ENCODE results near the gene OS9. TPM values are rescaled to one million over a fixed set of nuclear protein-coding genes. Genes with fewer than 3 reads are reported as not detected.
"Not testable (repeated sequence)": the region's sequence is repeated elsewhere in the genome, so short reads cannot be mapped to it uniquely, and the experiment has no call there.

Gene OS9
- total and polyA plus RNA-seq, 4 donors, result 140 to 261 (median 190) TPM

- no peak overlapping the region for H3K4me3 ChIP-seq (ENCODE audit: low read depth, low read length)
- no peaks in the 10 kb centered on the region for H3K27me3 ChIP-seq (ENCODE audit: control insufficient read depth, insufficient read depth, low read length)
- 29% methylated on average over 3 of the region's 3 CpGs for WGBS (ENCODE audit: insufficient coverage)
- H3K27ac ChIP-seq (ENCODE audit: low read depth, low read length), result no peak overlapping the region
- peak in 1 of 6 donors; percentile 8 for DNase-seq (ENCODE audit: low read depth in 4 of 6, low spot score in 6 of 6)
- peaks cover 36% of the 10 kb centered on the region for H3K36me3 ChIP-seq (ENCODE audit: control insufficient read depth, insufficient read depth, low read length)
- H3K9me3 ChIP-seq (ENCODE audit: control insufficient read depth, insufficient read depth, low read length), result no peaks in the 10 kb centered on the region
- H3K4me1 ChIP-seq (ENCODE audit: control insufficient read depth, insufficient read depth, low read length), result peaks cover 3% of the 10 kb centered on the region
Measured at GRCh38 chr12:57712701-57713100, 18.8 kb downstream of the OS9 start.

DNA sequence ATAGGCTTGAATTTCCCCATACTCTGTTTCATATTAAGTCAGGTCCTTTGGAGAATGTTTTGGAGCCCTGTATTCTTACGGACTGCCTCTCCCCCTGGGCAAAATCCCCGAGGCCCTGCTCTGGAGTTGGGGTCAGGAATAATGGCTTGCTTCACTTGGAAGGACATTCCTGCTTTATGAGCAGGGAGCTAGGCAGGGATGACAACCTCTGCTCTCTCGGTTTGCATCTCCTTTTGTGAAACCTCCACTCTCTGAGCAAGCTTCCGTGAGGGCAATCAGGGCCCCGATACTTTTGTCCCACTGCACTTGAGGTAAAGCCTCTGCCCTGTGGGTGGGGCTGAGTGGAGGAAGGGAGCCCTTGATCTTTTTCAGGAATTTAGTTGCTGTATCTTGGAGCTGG lies 19.3 kb downstream of the OS9 start:
- WGBS (ENCODE audit: insufficient coverage), result 38% methylated on average over 3 of the region's 5 CpGs
- no peak overlapping the region for H3K27ac ChIP-seq (ENCODE audit: low read depth, low read length)
- no peak overlapping the region for H3K4me3 ChIP-seq (ENCODE audit: low read depth, low read length)
- H3K4me1 ChIP-seq (ENCODE audit: control insufficient read depth, insufficient read depth, low read length), result peaks cover 3% of the 10 kb centered on the region
- H3K9me3 ChIP-seq (ENCODE audit: control insufficient read depth, insufficient read depth, low read length), result no peaks in the 10 kb centered on the region
- H3K27me3 ChIP-seq (ENCODE audit: control insufficient read depth, insufficient read depth, low read length), result no peaks in the 10 kb centered on the region
- H3K36me3 ChIP-seq (ENCODE audit: control insufficient read depth, insufficient read depth, low read length), result peaks cover 38% of the 10 kb centered on the region
- DNase-seq (ENCODE audit: low read depth in 4 of 6, low spot score in 6 of 6), result no peak

DNA sequence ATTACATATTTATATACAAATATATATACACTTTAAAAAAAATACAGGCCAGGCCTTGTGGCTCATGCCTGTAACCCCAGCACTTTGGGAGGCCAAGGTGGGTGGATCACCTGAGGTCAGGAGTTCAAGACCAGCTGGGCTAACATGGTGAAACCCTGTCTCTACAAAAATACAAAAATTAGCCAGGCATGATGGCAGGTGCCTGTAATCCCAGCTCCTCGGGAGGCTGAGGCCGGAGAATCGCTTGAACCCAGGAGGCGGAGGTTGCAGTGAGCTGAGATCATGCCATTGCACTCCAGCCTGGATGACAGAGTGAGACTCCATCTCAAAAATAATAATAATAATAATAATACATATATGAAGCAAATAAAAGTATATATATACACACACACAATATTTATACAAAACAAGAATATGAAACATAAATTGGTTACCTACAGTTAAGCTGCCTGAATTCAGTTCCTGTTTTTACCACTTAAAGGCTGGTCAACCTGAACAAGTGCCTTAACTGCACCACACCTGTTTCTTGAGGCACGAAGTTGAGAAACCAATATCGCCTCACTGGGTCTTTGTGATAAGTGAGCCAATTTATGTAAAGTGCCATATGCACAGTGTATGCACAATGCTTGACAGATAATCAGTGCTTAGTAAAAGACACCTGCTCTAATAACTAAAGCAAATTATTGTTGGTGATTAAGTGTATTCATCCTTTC lies 21.3 kb downstream of the OS9 start:
- H3K4me3 ChIP-seq (ENCODE audit: low read depth, low read length); H3K4me1 ChIP-seq (ENCODE audit: control insufficient read depth, insufficient read depth, low read length); H3K9me3 ChIP-seq (ENCODE audit: control insufficient read depth, insufficient read depth, low read length); H3K27ac ChIP-seq (ENCODE audit: low read depth, low read length); H3K27me3 ChIP-seq (ENCODE audit: control insufficient read depth, insufficient read depth, low read length); DNase-seq (ENCODE audit: low read depth in 4 of 6, low spot score in 6 of 6): not testable (repeated sequence)
- WGBS (ENCODE audit: insufficient coverage), result 100% methylated on average over 1 of the region's 6 CpGs
- peaks cover 57% of the 10 kb centered on the region for H3K36me3 ChIP-seq (ENCODE audit: control insufficient read depth, insufficient read depth, low read length)

DNA sequence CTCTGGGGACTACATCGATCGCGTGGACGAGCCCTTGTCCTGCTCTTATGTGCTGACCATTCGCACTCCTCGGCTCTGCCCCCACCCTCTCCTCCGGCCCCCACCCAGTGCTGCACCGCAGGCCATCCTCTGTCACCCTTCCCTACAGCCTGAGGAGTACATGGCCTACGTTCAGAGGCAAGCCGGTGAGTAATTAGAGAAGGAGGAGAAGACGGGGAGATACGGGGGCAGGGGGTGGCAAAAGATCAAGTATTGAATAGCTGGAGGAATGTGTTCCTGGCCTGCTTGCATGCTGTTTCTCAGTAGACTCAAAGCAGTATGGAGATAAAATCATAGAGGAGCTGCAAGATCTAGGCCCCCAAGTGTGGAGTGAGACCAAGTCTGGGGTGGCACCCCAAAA lies 21.9 kb downstream of the OS9 start:
- no peaks in the 10 kb centered on the region for H3K9me3 ChIP-seq (ENCODE audit: control insufficient read depth, insufficient read depth, low read length)
- H3K36me3 ChIP-seq (ENCODE audit: control insufficient read depth, insufficient read depth, low read length), result peaks cover 63% of the 10 kb centered on the region

DNA sequence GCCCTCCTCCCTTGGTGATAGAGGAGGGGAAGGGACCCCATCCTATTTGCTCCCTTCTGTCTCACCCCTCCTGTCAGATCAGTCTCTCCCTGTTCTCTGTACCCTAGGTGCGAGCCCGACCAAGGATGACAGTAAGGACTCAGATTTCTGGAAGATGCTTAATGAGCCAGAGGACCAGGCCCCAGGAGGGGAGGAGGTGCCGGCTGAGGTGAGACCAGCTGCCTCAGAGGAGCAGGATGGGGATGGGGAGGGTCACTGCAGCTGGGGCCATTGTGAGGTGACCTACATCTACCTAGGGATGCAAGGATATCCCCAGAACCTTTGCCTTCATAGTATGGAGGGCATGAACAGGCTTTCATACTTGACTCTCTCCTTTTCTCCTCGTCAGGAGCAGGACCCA lies 22.4 kb downstream of the OS9 start:
- 94% methylated on average over 2 of the region's 4 CpGs for WGBS (ENCODE audit: insufficient coverage)
- DNase-seq (ENCODE audit: low read depth in 4 of 6, low spot score in 6 of 6), result no peak
- no peak overlapping the region for H3K4me3 ChIP-seq (ENCODE audit: low read depth, low read length)

More for the DNA sequence above, 21.9 kb downstream of the OS9 start:
- no peak overlapping the region for H3K4me3 ChIP-seq (ENCODE audit: low read depth, low read length)
- DNase-seq (ENCODE audit: low read depth in 4 of 6, low spot score in 6 of 6), result no peak
- no peak overlapping the region for H3K27ac ChIP-seq (ENCODE audit: low read depth, low read length)
- no peaks in the 10 kb centered on the region for H3K27me3 ChIP-seq (ENCODE audit: control insufficient read depth, insufficient read depth, low read length)
- peaks cover 3% of the 10 kb centered on the region for H3K4me1 ChIP-seq (ENCODE audit: control insufficient read depth, insufficient read depth, low read length)
- WGBS (ENCODE audit: insufficient coverage), result 94% methylated on average over 7 of the region's 12 CpGs

DNA sequence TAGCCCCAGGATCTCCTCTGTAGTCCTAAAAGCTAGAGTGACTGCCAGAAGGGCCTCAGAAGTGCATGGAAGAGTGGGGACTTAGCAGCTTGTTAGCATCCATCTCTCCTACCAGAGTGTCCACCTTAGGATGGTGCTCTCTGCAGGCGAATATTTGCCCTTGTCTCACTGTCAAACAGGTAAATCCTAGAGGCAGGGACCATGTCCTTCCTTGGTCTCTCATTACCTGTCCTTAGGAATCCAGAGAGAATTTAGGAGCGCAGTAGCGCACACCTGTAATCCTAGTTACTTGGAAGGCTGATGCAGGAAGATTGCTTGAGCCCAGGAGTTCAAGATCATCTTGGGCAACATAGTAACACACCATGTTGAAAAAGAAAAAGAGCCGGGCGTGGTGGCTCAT lies 23.2 kb downstream of the OS9 start:
- peaks cover 3% of the 10 kb centered on the region for H3K4me1 ChIP-seq (ENCODE audit: control insufficient read depth, insufficient read depth, low read length)
- no peaks in the 10 kb centered on the region for H3K9me3 ChIP-seq (ENCODE audit: control insufficient read depth, insufficient read depth, low read length)
- peaks cover 76% of the 10 kb centered on the region for H3K36me3 ChIP-seq (ENCODE audit: control insufficient read depth, insufficient read depth, low read length)
- H3K4me3 ChIP-seq (ENCODE audit: low read depth, low read length), result no peak overlapping the region
- no peaks in the 10 kb centered on the region for H3K27me3 ChIP-seq (ENCODE audit: control insufficient read depth, insufficient read depth, low read length)
- no peak overlapping the region for H3K27ac ChIP-seq (ENCODE audit: low read depth, low read length)
- 100% methylated on average over 1 of the region's 5 CpGs for WGBS (ENCODE audit: insufficient coverage)
- DNase-seq (ENCODE audit: low read depth in 4 of 6, low spot score in 6 of 6), result no peak

More for the DNA sequence above, 22.4 kb downstream of the OS9 start:
- Histone ChIP-seq H3K27me3 (ENCODE audit: control insufficient read depth, insufficient read depth, low read length) (no peaks in the 10 kb centered on the region), H3K9me3 (ENCODE audit: control insufficient read depth, insufficient read depth, low read length) (no peaks in the 10 kb centered on the region), H3K27ac (ENCODE audit: low read depth, low read length) (no peak overlapping the region), H3K36me3 (ENCODE audit: control insufficient read depth, insufficient read depth, low read length) (peaks cover 68% of the 10 kb centered on the region), H3K4me1 (ENCODE audit: control insufficient read depth, insufficient read depth, low read length) (peaks cover 3% of the 10 kb centered on the region)

DNA sequence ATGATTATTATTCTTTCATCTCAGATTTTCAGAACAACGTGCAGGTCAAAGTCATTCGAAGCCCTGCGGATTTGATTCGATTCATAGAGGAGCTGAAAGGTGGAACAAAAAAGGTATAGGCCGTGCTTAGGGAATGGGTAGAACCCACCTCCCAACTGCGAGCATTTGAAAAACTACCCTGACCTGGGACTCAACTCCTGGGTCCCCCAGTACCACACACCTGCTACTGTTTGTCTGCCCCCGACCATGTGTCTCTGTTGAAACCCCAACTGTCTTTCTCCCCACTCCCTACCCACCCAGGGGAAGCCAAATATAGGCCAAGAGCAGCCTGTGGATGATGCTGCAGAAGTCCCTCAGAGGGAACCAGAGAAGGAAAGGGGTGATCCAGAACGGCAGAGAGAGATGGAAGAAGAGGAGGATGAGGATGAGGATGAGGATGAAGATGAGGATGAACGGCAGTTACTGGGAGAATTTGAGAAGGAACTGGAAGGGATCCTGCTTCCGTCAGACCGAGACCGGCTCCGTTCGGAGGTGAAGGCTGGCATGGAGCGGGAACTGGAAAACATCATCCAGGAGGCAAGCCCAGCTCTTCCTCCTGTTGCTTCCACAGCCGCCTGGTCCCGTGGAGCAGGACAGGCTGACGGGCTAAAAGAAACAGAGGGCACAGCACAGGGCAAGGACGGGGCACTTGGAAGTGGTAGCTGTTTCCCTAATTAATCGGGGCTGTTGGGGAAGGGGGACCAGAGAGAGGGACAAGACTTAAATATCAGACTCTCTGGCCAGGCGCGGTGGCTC lies 24.1 kb downstream of the OS9 start:
- no peaks in the 10 kb centered on the region for H3K27me3 ChIP-seq (ENCODE audit: control insufficient read depth, insufficient read depth, low read length)
- no peaks in the 10 kb centered on the region for H3K9me3 ChIP-seq (ENCODE audit: control insufficient read depth, insufficient read depth, low read length)
- no peak for DNase-seq (ENCODE audit: low read depth in 4 of 6, low spot score in 6 of 6)
- H3K27ac ChIP-seq (ENCODE audit: low read depth, low read length), result no peak overlapping the region
- H3K36me3 ChIP-seq (ENCODE audit: control insufficient read depth, insufficient read depth, low read length), result peaks cover 76% of the 10 kb centered on the region
- H3K4me1 ChIP-seq (ENCODE audit: control insufficient read depth, insufficient read depth, low read length), result peaks cover 3% of the 10 kb centered on the region
- WGBS (ENCODE audit: insufficient coverage), result 96% methylated on average over 15 of the region's 22 CpGs
- H3K4me3 ChIP-seq (ENCODE audit: low read depth, low read length), result no peak overlapping the region

DNA sequence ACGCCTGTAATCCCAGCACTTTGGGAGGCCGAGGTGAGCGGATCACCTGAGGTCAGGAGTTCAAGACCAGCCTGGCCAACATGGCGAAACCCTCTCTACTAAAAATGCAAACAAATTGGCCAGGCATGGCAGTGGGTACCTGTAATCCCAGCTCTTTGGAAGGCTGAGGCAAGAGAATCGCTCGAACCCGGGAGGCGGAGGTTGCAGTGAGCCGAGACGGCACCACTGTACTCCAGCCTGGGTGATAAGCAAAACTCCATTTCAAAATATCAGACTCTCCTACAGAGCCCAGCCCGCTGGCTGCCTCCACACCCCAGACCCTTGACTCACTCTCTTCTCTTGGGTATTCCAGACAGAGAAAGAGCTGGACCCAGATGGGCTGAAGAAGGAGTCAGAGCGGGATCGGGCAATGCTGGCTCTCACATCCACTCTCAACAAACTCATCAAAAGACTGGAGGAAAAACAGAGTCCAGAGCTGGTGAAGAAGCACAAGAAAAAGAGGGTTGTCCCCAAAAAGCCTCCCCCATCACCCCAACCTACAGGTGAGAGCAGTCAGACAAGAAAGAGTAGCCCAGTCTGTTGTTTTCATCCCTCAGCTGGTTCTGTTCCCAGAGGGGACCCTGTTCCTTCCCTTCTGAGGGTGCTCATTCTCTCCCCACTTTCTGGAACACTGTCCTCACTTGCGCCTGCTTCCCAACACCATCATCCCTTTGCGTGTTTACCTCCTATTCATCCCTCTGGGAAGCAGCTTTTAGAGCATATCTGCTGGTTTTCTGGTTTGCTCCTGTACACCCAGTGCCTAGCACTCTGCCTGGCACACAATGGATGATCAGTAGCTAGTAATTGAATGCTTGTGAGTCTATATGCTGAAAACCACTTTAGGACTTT lies 25.0 kb downstream of the OS9 start:
- no peak for DNase-seq (ENCODE audit: low read depth in 4 of 6, low spot score in 6 of 6)
- Histone ChIP-seq H3K4me3 (ENCODE audit: low read depth, low read length) (no peak overlapping the region), H3K27ac (ENCODE audit: low read depth, low read length) (no peak overlapping the region), H3K27me3 (ENCODE audit: control insufficient read depth, insufficient read depth, low read length) (no peaks in the 10 kb centered on the region), H3K36me3 (ENCODE audit: control insufficient read depth, insufficient read depth, low read length) (peaks cover 71% of the 10 kb centered on the region), H3K4me1 (ENCODE audit: control insufficient read depth, insufficient read depth, low read length) (no peaks in the 10 kb centered on the region), H3K9me3 (ENCODE audit: control insufficient read depth, insufficient read depth, low read length) (no peaks in the 10 kb centered on the region)
- over 99% methylated on average over 12 of the region's 15 CpGs for WGBS (ENCODE audit: insufficient coverage)

DNA sequence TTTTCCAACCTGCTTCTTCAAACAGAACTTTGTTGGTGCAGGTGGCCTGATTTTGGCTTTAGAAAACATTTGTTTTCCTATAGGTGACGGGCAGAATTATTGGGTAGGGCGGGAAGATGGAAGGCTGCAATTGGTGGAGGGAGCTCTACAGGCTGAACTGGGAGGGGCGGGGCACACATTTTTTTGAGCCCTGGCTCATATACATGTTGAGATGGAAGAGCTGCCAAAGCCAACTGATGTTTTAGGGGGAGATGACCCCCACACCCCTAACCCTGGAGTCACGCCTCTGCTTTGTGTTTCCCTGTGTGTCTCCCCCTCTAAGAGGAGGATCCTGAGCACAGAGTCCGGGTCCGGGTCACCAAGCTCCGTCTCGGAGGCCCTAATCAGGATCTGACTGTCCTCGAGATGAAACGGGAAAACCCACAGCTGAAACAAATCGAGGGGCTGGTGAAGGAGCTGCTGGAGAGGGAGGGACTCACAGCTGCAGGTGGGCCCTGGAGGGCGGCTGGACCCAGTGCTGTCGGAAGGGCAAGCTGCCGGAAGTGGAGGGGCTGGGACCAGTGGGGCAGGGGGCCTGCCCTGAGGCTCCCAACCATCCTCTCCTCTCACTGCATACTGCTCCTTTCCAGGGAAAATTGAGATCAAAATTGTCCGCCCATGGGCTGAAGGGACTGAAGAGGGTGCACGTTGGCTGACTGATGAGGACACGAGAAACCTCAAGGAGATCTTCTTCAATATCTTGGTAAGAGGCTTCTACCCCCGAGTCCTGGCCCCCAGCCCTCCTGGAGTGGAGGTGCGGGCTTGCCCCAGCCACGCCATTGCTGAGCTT lies 26.1 kb downstream of the OS9 start:
- DNase-seq (ENCODE audit: low read depth in 4 of 6, low spot score in 6 of 6), result no peak
- H3K36me3 ChIP-seq (ENCODE audit: control insufficient read depth, insufficient read depth, low read length), result peaks cover 63% of the 10 kb centered on the region
- no peak overlapping the region for H3K4me3 ChIP-seq (ENCODE audit: low read depth, low read length)
- WGBS (ENCODE audit: insufficient coverage), result 96% methylated on average over 15 of the region's 20 CpGs
- no peaks in the 10 kb centered on the region for H3K4me1 ChIP-seq (ENCODE audit: control insufficient read depth, insufficient read depth, low read length)
- H3K9me3 ChIP-seq (ENCODE audit: control insufficient read depth, insufficient read depth, low read length), result no peaks in the 10 kb centered on the region
- no peak overlapping the region for H3K27ac ChIP-seq (ENCODE audit: low read depth, low read length)
- H3K27me3 ChIP-seq (ENCODE audit: control insufficient read depth, insufficient read depth, low read length), result peaks cover 5% of the 10 kb centered on the region

Data from spinal cord (tissue), 10 donors.